HCT116 (cell line): ENCODE results near the gene RAPGEFL1.

Experiments used
- EZH2 ChIP-seq: fragments of 200-600 bp; sonication (generic); IDR thresholded peaks from 2 replicates; pipeline ENCODE4 v1.6.1; 2017; ENCODE audit warnings: antibody characterized with exemption, mixed run types
- EZH2phosphoT487 ChIP-seq: fragments of 200-600 bp; IDR thresholded peaks from 2 replicates; pipeline ENCODE4 v1.6.1; 2018; ENCODE audit warnings: antibody characterized with exemption, borderline replicate concordance
- FOSL1 ChIP-seq: IDR thresholded peaks from 2 replicates; pipeline ENCODE4 v1.6.1; 2012; ENCODE audit warnings: low read depth
- JUND ChIP-seq: IDR thresholded peaks from 2 replicates; pipeline ENCODE4 v1.6.1; 2012
- POLR2A ChIP-seq: IDR thresholded peaks from 2 replicates; pipeline ENCODE4 v1.7.0; 2011; ENCODE audit warnings: borderline replicate concordance; ENCODE audit not compliant: insufficient read depth, insufficient read length; ENCODE audit errors: extremely low read depth
- POLR2AphosphoS5 ChIP-seq: IDR thresholded peaks from 2 replicates; pipeline ENCODE4 v1.6.1; 2011; ENCODE audit warnings: mild to moderate bottlenecking, low read depth, low read length, moderate library complexity
- RAD21 ChIP-seq: IDR thresholded peaks from 2 replicates; pipeline ENCODE4 v1.6.1; 2012; ENCODE audit warnings: low read depth, mild to moderate bottlenecking
- REST ChIP-seq: IDR thresholded peaks from 2 replicates; pipeline ENCODE4 v1.6.1; 2012; ENCODE audit warnings: low read depth
- SRF ChIP-seq: IDR thresholded peaks from 2 replicates; pipeline ENCODE4 v1.6.1; 2012; ENCODE audit warnings: low read depth
- YY1 ChIP-seq: IDR thresholded peaks from 2 replicates; pipeline ENCODE4 v1.6.1; 2011; ENCODE audit warnings: low read length, low read depth, moderate library complexity, mild to moderate bottlenecking; ENCODE audit not compliant: insufficient replicate concordance; ENCODE audit errors: extremely low read depth
- TF ChIP-seq, protein P1 (sequence below), 3 experiments: fragments of 200-600 bp in 1 of 3; sonication (generic) in 1 of 3; IDR thresholded peaks in 2 of 3; conservative IDR thresholded peaks in 1 of 3; 2 replicates each; pipeline ENCODE4 v1.5.1; 2012 to 2017; ENCODE audit warnings: low read depth in 2 of 3, low read length in 2 of 3, antibody characterized with exemption in 1 of 3, borderline replicate concordance in 1 of 3, control low read depth in 1 of 3, mild to moderate bottlenecking in 1 of 3, mixed read lengths in 1 of 3, mixed run types in 1 of 3, moderate library complexity in 1 of 3; ENCODE audit not compliant: insufficient read depth in 1 of 3

- TF ChIP-seq, protein P1, sequence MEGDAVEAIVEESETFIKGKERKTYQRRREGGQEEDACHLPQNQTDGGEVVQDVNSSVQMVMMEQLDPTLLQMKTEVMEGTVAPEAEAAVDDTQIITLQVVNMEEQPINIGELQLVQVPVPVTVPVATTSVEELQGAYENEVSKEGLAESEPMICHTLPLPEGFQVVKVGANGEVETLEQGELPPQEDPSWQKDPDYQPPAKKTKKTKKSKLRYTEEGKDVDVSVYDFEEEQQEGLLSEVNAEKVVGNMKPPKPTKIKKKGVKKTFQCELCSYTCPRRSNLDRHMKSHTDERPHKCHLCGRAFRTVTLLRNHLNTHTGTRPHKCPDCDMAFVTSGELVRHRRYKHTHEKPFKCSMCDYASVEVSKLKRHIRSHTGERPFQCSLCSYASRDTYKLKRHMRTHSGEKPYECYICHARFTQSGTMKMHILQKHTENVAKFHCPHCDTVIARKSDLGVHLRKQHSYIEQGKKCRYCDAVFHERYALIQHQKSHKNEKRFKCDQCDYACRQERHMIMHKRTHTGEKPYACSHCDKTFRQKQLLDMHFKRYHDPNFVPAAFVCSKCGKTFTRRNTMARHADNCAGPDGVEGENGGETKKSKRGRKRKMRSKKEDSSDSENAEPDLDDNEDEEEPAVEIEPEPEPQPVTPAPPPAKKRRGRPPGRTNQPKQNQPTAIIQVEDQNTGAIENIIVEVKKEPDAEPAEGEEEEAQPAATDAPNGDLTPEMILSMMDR (IDR thresholded peaks at IDR 0.05 in 2 of 3, conservative IDR thresholded peaks at IDR 0.05 in 1 of 3; ENCODE audit: borderline replicate concordance in 1 of 3, insufficient read depth in 1 of 3, low read depth in 2 of 3, low read length in 2 of 3) = no peak
- TF ChIP-seq EZH2phosphoT487 (no peak), RAD21 (no peak), POLR2A (no peak), POLR2AphosphoS5 (no peak), REST (no peak), FOSL1 (no peak), YY1 (no peak), EZH2 (no peak), SRF (no peak), JUND (no peak)
These were observed 64.1 kb downstream of the RAPGEFL1 start for GRCh38 chr17:40241252-40241834.
